Hepatocyte (in vitro differentiated cells): ENCODE data around the gene FYN. TPM values are rescaled to one million over a fixed set of nuclear protein-coding genes. Genes with fewer than 3 reads are reported as not detected.

Experiments
- DNase-seq: peaks from one replicate; pipeline ENCODE4 v3.0.0-alpha.2; 2016; ENCODE audit warnings: low spot score
- H2AFZ ChIP-seq: fragments of 200-600 bp; sonication (generic); 2 replicates; pipeline ENCODE4 v1.6.0; 2016; ENCODE audit warnings: antibody characterized with exemption, mild to moderate bottlenecking
- H3K27ac ChIP-seq: fragments of 200-600 bp; sonication (generic); 2 replicates; pipeline ENCODE4 v1.5.1; 2016; ENCODE audit warnings: mild to moderate bottlenecking
- H3K27me3 ChIP-seq: fragments of 200-600 bp; sonication (generic); 2 replicates; pipeline ENCODE4 v1.6.1; 2016
- H3K36me3 ChIP-seq: fragments of 200-600 bp; sonication (generic); replicated peaks from 2 replicates; pipeline ENCODE4 v1.5.1; 2016; ENCODE audit warnings: low read depth; ENCODE audit not compliant: insufficient read depth
- H3K4me1 ChIP-seq: fragments of 200-600 bp; sonication (generic); 2 replicates; pipeline ENCODE4 v1.5.1; 2016; ENCODE audit warnings: mild to moderate bottlenecking, moderate library complexity; ENCODE audit not compliant: insufficient read depth
- H3K4me2 ChIP-seq: fragments of 200-600 bp; sonication (generic); 2 replicates; pipeline ENCODE4 v1.6.0; 2016
- H3K4me3 ChIP-seq: fragments of 200-600 bp; sonication (generic); 2 replicates; pipeline ENCODE4 v1.5.1; 2016; ENCODE audit warnings: mild to moderate bottlenecking
- H3K79me2 ChIP-seq: fragments of 200-600 bp; sonication (generic); 2 replicates; pipeline ENCODE4 v1.6.0; 2017; ENCODE audit warnings: mild to moderate bottlenecking
- H3K9me2 ChIP-seq: fragments of 200-600 bp; sonication (generic); replicated peaks from 2 replicates; pipeline ENCODE4 v1.6.0; 2017; ENCODE audit warnings: mild to moderate bottlenecking; ENCODE audit not compliant: insufficient read depth
- H3K9me3 ChIP-seq: fragments of 200-600 bp; sonication (generic); 2 replicates; pipeline ENCODE4 v1.5.1; 2016; ENCODE audit warnings: low read depth, mild to moderate bottlenecking
- H4K20me1 ChIP-seq: fragments of 200-600 bp; sonication (generic); 2 replicates; pipeline ENCODE4 v1.6.0; 2016; ENCODE audit warnings: mild to moderate bottlenecking; ENCODE audit not compliant: insufficient read depth, poor library complexity, severe bottlenecking
- CTCF ChIP-seq: fragments of 200-600 bp; sonication (generic); IDR thresholded peaks from 2 replicates; pipeline ENCODE4 v1.5.1; 2016; ENCODE audit warnings: antibody characterized with exemption, mild to moderate bottlenecking; ENCODE audit not compliant: poor library complexity
- EZH2 ChIP-seq: fragments of 200-600 bp; sonication (generic); IDR thresholded peaks from 2 replicates; pipeline ENCODE4 v1.6.1; 2016; ENCODE audit warnings: antibody characterized with exemption, mild to moderate bottlenecking, borderline replicate concordance
- EZH2phosphoT487 ChIP-seq: fragments of 200-600 bp; sonication (generic); IDR thresholded peaks from one replicate; pipeline ENCODE4 v1.6.1; 2018; ENCODE audit warnings: antibody characterized with exemption, mild to moderate bottlenecking, low read depth, moderate library complexity; ENCODE audit not compliant: unreplicated experiment, severe bottlenecking
- WGBS: methylation state at CpG from one replicate; pipeline ENCODE4 v1.1.6; 2016; ENCODE audit warnings: low lambda C conversion rate; ENCODE audit errors: missing lambda C conversion rate; 5-methylcytosine and 5-hydroxymethylcytosine counted together
- polyA plus RNA-seq: library from polyadenylated mRNA; unstranded; fragments of >200 nt; fragmentation: Nextera tagmentation; extraction: Ambion mirVana; gene quantifications from 2 replicates; pipeline ENCODE4 v1.2.1, GENCODE V29; 2016
- total RNA-seq: library from RNA; depleted of rRNA; stranded (reverse); fragments of >200 nt; gene quantifications from 2 replicates; pipeline ENCODE4 v1.2.3, GENCODE V29; 2014

FYN gene
- total and polyA plus RNA-seq, 2 experiments from 2014 or later, result 40.0 to 70.1 TPM

- Histone ChIP-seq H3K4me3 (no peak overlapping the region), H3K36me3 (no peaks in the 10 kb centered on the region), H2AFZ (no peak overlapping the region), H3K79me2 (no peaks in the 10 kb centered on the region), H3K9me2 (no peaks in the 10 kb centered on the region), H3K9me3 (no peaks in the 10 kb centered on the region), H3K27me3 (no peaks in the 10 kb centered on the region), H4K20me1 (no peaks in the 10 kb centered on the region), H3K27ac (no peak overlapping the region), H3K4me2 (no peak overlapping the region), H3K4me1 (no peaks in the 10 kb centered on the region)
- no peak for DNase-seq
- 100% methylated on average over 1 of the region's 1 CpG for WGBS
- no peak for TF ChIP-seq CTCF
- TF ChIP-seq EZH2, result no peak
- TF ChIP-seq EZH2phosphoT487, result no peak
Measured at GRCh38 chr6:111772381-111772780, 100.9 kb downstream of the FYN start.

GRCh38 chr6:111771629-111772028 lies 101.6 kb downstream of the FYN start:
- Histone ChIP-seq H3K27me3 (no peaks in the 10 kb centered on the region), H3K4me3 (no peak overlapping the region), H2AFZ (no peak overlapping the region), H3K36me3 (no peaks in the 10 kb centered on the region), H4K20me1 (no peaks in the 10 kb centered on the region), H3K79me2 (no peaks in the 10 kb centered on the region), H3K9me2 (no peaks in the 10 kb centered on the region), H3K27ac (no peak overlapping the region), H3K4me2 (no peak overlapping the region), H3K9me3 (no peaks in the 10 kb centered on the region), H3K4me1 (no peaks in the 10 kb centered on the region)
- WGBS, result 98% methylated on average over 5 of the region's 5 CpGs
- no peak for DNase-seq
- TF ChIP-seq EZH2 (no peak), EZH2phosphoT487 (no peak), CTCF (no peak)

GRCh38 chr6:111771094-111771432 lies 102.2 kb downstream of the FYN start:
- Histone ChIP-seq H3K4me3 (no peak overlapping the region), H2AFZ (no peak overlapping the region), H3K27ac (no peak overlapping the region), H3K9me3 (no peaks in the 10 kb centered on the region), H4K20me1 (no peaks in the 10 kb centered on the region), H3K9me2 (no peaks in the 10 kb centered on the region), H3K27me3 (no peaks in the 10 kb centered on the region), H3K79me2 (no peaks in the 10 kb centered on the region), H3K36me3 (no peaks in the 10 kb centered on the region), H3K4me2 (no peak overlapping the region), H3K4me1 (no peaks in the 10 kb centered on the region)
- TF ChIP-seq EZH2, result no peak
- no peak for TF ChIP-seq CTCF
- TF ChIP-seq EZH2phosphoT487, result no peak
- no peak for DNase-seq
